Measurements from ENCODE around the gene HES5.

The HES5 gene

GRCh38 chr1:2507744-2508155 lies 22.3 kb downstream of the HES5 start:
- H3K4me1 ChIP-seq (ENCODE audit: control insufficient read depth in 1 of 2, insufficient read depth in 2 of 2, low read length in 2 of 2): peaks cover 0 to 11% of the 10 kb centered on the region in 2 donors
- peaks cover 26 to 51% of the 10 kb centered on the region in 2 donors for H3K36me3 ChIP-seq (ENCODE audit: control insufficient read depth in 1 of 2, insufficient read depth in 2 of 2, low read length in 2 of 2)
- no peak overlapping the region for H3K4me3 ChIP-seq (ENCODE audit: low read depth in 1 of 2, low read length in 2 of 2)
- H3K9me3 ChIP-seq (ENCODE audit: control insufficient read depth in 1 of 2, low read length in 2 of 2): no peaks in the 10 kb centered on the region
- peaks cover 2% of the 10 kb centered on the region for H3K27me3 ChIP-seq (ENCODE audit: low read depth, low read length)
- no peak overlapping the region for H3K27ac ChIP-seq (ENCODE audit: low read length)

DNA sequence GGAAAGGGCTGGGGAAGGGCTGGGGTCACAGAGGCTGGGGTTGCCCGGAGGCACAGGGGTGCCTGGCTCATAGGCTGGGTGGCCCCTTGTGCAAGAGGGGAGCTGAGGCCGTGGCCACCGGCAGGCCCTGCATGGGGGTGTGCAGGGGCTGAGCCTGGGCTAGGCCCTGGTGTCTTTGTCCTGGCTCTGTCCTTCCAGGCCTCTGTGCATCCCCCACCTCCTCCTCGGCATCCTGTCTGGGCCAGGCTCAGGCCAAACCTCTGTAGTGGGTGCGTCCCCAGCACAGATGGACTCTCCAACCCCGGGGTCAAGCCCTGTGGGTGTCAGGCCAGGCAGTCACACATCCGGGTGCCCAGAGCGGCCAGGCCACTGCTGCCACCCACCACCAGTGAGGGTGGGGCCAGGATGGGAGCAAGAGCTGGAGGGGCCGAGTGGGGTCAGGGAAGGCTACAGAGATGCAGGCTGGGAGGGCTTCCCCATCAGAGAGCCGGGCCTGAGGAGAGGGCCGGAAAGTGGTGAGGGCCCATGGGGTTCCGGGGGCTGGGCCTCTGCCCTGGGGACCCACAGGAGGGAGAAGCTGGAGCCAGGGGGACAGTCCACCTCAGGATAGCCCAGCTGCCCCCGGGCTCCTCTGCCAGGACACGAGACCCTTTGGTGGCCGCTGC lies 23.0 kb downstream of the HES5 start:
- Histone ChIP-seq H3K4me3 (ENCODE audit: low read depth in 1 of 2, low read length in 2 of 2) (no peak overlapping the region), H3K4me1 (ENCODE audit: control insufficient read depth in 1 of 2, insufficient read depth in 2 of 2, low read length in 2 of 2) (peaks cover 0 to 11% of the 10 kb centered on the region in 2 donors), H3K27me3 (ENCODE audit: low read depth, low read length) (peaks cover 2% of the 10 kb centered on the region), H3K27ac (ENCODE audit: low read length) (no peak overlapping the region), H3K9me3 (ENCODE audit: control insufficient read depth in 1 of 2, low read length in 2 of 2) (no peaks in the 10 kb centered on the region), H3K36me3 (ENCODE audit: control insufficient read depth in 1 of 2, insufficient read depth in 2 of 2, low read length in 2 of 2) (peaks cover 25 to 44% of the 10 kb centered on the region in 2 donors)

GRCh38 chr1:2506007-2506860 lies 23.8 kb downstream of the HES5 start:
- peaks cover 18 to 36% of the 10 kb centered on the region in 2 donors for H3K36me3 ChIP-seq (ENCODE audit: control insufficient read depth in 1 of 2, insufficient read depth in 2 of 2, low read length in 2 of 2)
- H3K4me3 ChIP-seq (ENCODE audit: low read depth in 1 of 2, low read length in 2 of 2): no peak overlapping the region
- no peak overlapping the region for H3K27ac ChIP-seq (ENCODE audit: low read length)
- H3K27me3 ChIP-seq (ENCODE audit: low read depth, low read length): peaks cover 2% of the 10 kb centered on the region
- peaks cover 0 to 11% of the 10 kb centered on the region in 2 donors for H3K4me1 ChIP-seq (ENCODE audit: control insufficient read depth in 1 of 2, insufficient read depth in 2 of 2, low read length in 2 of 2)
- no peaks in the 10 kb centered on the region for H3K9me3 ChIP-seq (ENCODE audit: control insufficient read depth in 1 of 2, low read length in 2 of 2)

GRCh38 chr1:2505461-2505994 lies 24.5 kb downstream of the HES5 start:
- Histone ChIP-seq H3K27ac (ENCODE audit: low read length) (no peak overlapping the region), H3K4me1 (ENCODE audit: control insufficient read depth in 1 of 2, insufficient read depth in 2 of 2, low read length in 2 of 2) (peaks cover 0 to 11% of the 10 kb centered on the region in 2 donors), H3K4me3 (ENCODE audit: low read depth in 1 of 2, low read length in 2 of 2) (no peak overlapping the region), H3K27me3 (ENCODE audit: low read depth, low read length) (peaks cover 2% of the 10 kb centered on the region), H3K9me3 (ENCODE audit: control insufficient read depth in 1 of 2, low read length in 2 of 2) (no peaks in the 10 kb centered on the region), H3K36me3 (ENCODE audit: control insufficient read depth in 1 of 2, insufficient read depth in 2 of 2, low read length in 2 of 2) (peaks cover 16 to 29% of the 10 kb centered on the region in 2 donors)

- peaks cover 10 to 23% of the 10 kb centered on the region in 2 donors for H3K36me3 ChIP-seq (ENCODE audit: control insufficient read depth in 1 of 2, insufficient read depth in 2 of 2, low read length in 2 of 2)
- no peak overlapping the region for H3K4me3 ChIP-seq (ENCODE audit: low read depth in 1 of 2, low read length in 2 of 2)
- no peak overlapping the region for H3K27ac ChIP-seq (ENCODE audit: low read length)
- no peaks in the 10 kb centered on the region for H3K9me3 ChIP-seq (ENCODE audit: control insufficient read depth in 1 of 2, low read length in 2 of 2)
- H3K27me3 ChIP-seq (ENCODE audit: low read depth, low read length): peaks cover 2% of the 10 kb centered on the region
- peaks cover 0 to 11% of the 10 kb centered on the region in 2 donors for H3K4me1 ChIP-seq (ENCODE audit: control insufficient read depth in 1 of 2, insufficient read depth in 2 of 2, low read length in 2 of 2)
Observed at GRCh38 chr1:2504949-2505272, 25.2 kb downstream of the HES5 start.

DNA sequence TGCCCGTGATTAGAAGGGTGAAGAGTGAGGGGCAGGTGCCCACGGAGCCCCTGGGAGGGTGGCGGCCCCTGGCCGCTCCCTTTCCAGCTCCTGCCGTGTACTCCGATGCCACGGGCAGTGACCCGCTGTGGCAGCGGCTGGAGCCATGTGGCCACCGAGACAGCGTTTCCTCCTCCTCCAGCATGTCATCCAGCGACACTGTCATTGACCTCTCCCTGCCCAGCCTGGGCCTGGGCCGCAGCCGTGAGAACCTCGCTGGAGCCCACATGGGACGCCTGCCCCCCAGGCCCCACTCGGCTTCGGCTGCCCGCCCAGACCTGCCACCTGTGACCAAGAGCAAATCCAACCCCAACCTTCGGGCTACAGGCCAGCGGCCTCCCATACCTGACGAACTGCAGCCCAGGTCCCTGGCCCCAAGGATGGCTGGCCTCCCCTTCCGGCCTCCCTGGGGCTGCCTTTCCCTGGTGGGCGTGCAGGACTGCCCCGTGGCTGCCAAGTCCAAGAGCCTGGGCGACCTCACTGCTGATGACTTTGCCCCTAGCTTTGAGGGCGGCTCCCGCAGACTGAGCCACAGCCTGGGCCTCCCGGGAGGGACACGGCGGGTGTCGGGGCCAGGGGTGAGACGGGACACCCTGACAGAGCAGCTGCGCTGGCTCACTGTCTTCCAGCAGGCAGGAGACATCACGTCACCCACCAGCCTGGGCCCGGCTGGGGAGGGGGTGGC lies 25.7 kb downstream of the HES5 start:
- peaks cover 4 to 17% of the 10 kb centered on the region in 2 donors for H3K36me3 ChIP-seq (ENCODE audit: control insufficient read depth in 1 of 2, insufficient read depth in 2 of 2, low read length in 2 of 2)
- H3K4me1 ChIP-seq (ENCODE audit: control insufficient read depth in 1 of 2, insufficient read depth in 2 of 2, low read length in 2 of 2): peaks cover 0 to 11% of the 10 kb centered on the region in 2 donors
- H3K9me3 ChIP-seq (ENCODE audit: control insufficient read depth in 1 of 2, low read length in 2 of 2): no peaks in the 10 kb centered on the region
- no peak overlapping the region for H3K4me3 ChIP-seq (ENCODE audit: low read depth in 1 of 2, low read length in 2 of 2)
- no peak overlapping the region for H3K27ac ChIP-seq (ENCODE audit: low read length)
- peaks cover 2% of the 10 kb centered on the region for H3K27me3 ChIP-seq (ENCODE audit: low read depth, low read length)

GRCh38 chr1:2503554-2504224 lies 26.4 kb downstream of the HES5 start:
- no peak overlapping the region for H3K27ac ChIP-seq (ENCODE audit: low read length)
- H3K27me3 ChIP-seq (ENCODE audit: low read depth, low read length): peaks cover 2% of the 10 kb centered on the region
- H3K4me3 ChIP-seq (ENCODE audit: low read depth in 1 of 2, low read length in 2 of 2): no peak overlapping the region
- H3K9me3 ChIP-seq (ENCODE audit: control insufficient read depth in 1 of 2, low read length in 2 of 2): no peaks in the 10 kb centered on the region
- H3K36me3 ChIP-seq (ENCODE audit: control insufficient read depth in 1 of 2, insufficient read depth in 2 of 2, low read length in 2 of 2): peaks cover 0 to 10% of the 10 kb centered on the region in 2 donors
- peaks cover 0 to 11% of the 10 kb centered on the region in 2 donors for H3K4me1 ChIP-seq (ENCODE audit: control insufficient read depth in 1 of 2, insufficient read depth in 2 of 2, low read length in 2 of 2)

DNA sequence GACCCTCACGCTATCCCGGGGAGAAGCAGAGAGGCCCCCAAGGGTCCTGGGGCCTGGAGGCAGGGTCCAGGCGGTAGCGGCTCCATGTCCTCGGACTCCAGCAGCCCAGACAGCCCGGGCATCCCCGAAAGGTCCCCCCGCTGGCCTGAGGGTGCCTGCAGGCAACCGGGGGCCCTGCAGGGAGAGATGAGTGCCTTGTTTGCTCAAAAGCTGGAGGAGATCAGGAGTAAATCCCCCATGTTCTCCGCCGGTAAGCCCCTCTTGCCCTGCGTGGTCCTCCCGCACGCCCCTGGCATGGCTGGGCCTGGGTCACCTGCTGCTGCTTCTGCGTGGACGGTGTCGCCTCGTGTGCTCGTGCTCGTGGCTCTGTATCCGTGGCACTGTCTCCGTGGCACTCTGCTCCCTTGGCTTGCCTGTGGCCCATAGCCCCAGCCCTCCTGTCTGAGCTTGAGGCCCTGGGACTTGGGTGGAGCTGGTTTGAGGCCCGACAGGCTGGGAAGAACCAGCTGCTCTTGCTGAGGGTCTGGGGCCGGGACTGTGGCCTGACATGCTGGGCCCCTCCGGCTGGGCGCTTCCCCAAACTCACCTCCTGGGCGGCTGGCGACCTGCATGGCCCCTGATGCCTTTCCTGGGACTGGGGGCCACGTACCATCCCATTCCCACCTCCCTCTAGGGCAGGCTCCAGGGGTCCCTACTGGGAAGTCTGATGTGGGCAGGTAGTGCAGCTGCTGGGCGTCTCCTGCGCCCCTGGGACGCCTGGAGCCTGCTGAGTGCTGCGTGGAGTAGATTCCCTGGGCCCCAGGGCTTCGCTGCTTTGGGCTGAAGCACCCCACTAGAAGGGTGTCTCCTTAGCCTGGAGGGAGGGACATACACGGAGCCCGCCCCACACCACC lies 27.2 kb downstream of the HES5 start:
- H3K9me3 ChIP-seq (ENCODE audit: control insufficient read depth in 1 of 2, low read length in 2 of 2): no peaks in the 10 kb centered on the region
- H3K4me3 ChIP-seq (ENCODE audit: low read depth in 1 of 2, low read length in 2 of 2): no peak overlapping the region
- peaks cover 2% of the 10 kb centered on the region for H3K27me3 ChIP-seq (ENCODE audit: low read depth, low read length)
- no peak overlapping the region for H3K27ac ChIP-seq (ENCODE audit: low read length)
- H3K36me3 ChIP-seq (ENCODE audit: control insufficient read depth in 1 of 2, insufficient read depth in 2 of 2, low read length in 2 of 2): peaks cover 0 to 6% of the 10 kb centered on the region in 2 donors
- H3K4me1 ChIP-seq (ENCODE audit: control insufficient read depth in 1 of 2, insufficient read depth in 2 of 2, low read length in 2 of 2): peaks cover 0 to 11% of the 10 kb centered on the region in 2 donors

DNA sequence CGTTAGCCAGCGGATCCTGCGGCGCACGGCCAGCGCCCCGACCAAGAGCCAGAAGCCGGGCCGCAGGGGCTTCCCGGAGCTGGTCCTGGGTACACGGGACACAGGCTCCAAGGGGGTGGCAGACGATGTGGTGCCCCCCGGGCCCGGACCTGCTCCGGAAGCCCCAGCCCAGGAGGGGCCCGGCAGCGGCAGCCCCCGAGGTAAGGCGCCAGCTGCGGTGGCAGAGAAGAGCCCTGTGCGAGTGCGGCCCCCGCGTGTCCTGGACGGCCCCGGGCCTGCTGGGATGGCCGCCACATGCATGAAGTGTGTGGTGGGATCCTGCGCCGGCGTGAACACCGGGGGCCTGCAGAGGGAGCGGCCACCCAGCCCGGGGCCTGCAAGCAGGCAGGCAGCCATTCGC lies 27.9 kb downstream of the HES5 start:
- Histone ChIP-seq H3K4me3 (ENCODE audit: low read depth in 1 of 2, low read length in 2 of 2) (no peak overlapping the region), H3K27me3 (ENCODE audit: low read depth, low read length) (peaks cover 2% of the 10 kb centered on the region), H3K36me3 (ENCODE audit: control insufficient read depth in 1 of 2, insufficient read depth in 2 of 2, low read length in 2 of 2) (no peaks in the 10 kb centered on the region), H3K27ac (ENCODE audit: low read length) (no peak overlapping the region), H3K4me1 (ENCODE audit: control insufficient read depth in 1 of 2, insufficient read depth in 2 of 2, low read length in 2 of 2) (peaks cover 0 to 11% of the 10 kb centered on the region in 2 donors), H3K9me3 (ENCODE audit: control insufficient read depth in 1 of 2, low read length in 2 of 2) (no peaks in the 10 kb centered on the region)

GRCh38 chr1:2501820-2502119 lies 28.3 kb downstream of the HES5 start:
- Histone ChIP-seq H3K27ac (ENCODE audit: low read length) (no peak overlapping the region), H3K9me3 (ENCODE audit: control insufficient read depth in 1 of 2, low read length in 2 of 2) (no peaks in the 10 kb centered on the region), H3K36me3 (ENCODE audit: control insufficient read depth in 1 of 2, insufficient read depth in 2 of 2, low read length in 2 of 2) (no peaks in the 10 kb centered on the region), H3K27me3 (ENCODE audit: low read depth, low read length) (peaks cover 2% of the 10 kb centered on the region), H3K4me1 (ENCODE audit: control insufficient read depth in 1 of 2, insufficient read depth in 2 of 2, low read length in 2 of 2) (peaks cover 0 to 11% of the 10 kb centered on the region in 2 donors), H3K4me3 (ENCODE audit: low read depth in 1 of 2, low read length in 2 of 2) (no peak overlapping the region)

All from muscle layer of duodenum (tissue), 2 donors.